Cardiac muscle cell (in vitro differentiated cells and primary cell): ENCODE results near the gene CD72. TPM values are rescaled to one million over a fixed set of nuclear protein-coding genes. Genes with fewer than 3 reads are reported as not detected.
A peak's percentile ranks its signal among the peaks of the same experiment; 100 is the strongest.

Experiments used
- DNase-seq, 2 donors: peaks; one replicate each; pipeline versions ENCODE4 v3.0.0 to v3.0.0-alpha.2; 2010 to 2017; ENCODE audit warnings: low read depth in 1 of 2, low spot score in 1 of 2
- H3K27ac ChIP-seq: fragments of 200-600 bp; sonication (generic); 2 replicates; pipeline ENCODE4 v1.5.1; 2016
- H3K27me3 ChIP-seq: fragments of 200-600 bp; sonication (generic); 2 replicates; pipeline ENCODE4 v1.6.0; 2016; ENCODE audit warnings: control low read depth
- H3K36me3 ChIP-seq: fragments of 200-600 bp; sonication (generic); 2 replicates; pipeline ENCODE4 v1.5.1; 2016; ENCODE audit warnings: control low read depth
- H3K4me1 ChIP-seq: fragments of 200-600 bp; sonication (generic); 2 replicates; pipeline ENCODE4 v1.8.1; 2017; ENCODE audit warnings: low read depth, mild to moderate bottlenecking, mixed run types
- H3K4me3 ChIP-seq: fragments of 200-600 bp; sonication (generic); 2 replicates; pipeline ENCODE4 v1.5.1; 2016; ENCODE audit warnings: mild to moderate bottlenecking
- H3K9me3 ChIP-seq: fragments of 200-600 bp; sonication (generic); 2 replicates; pipeline ENCODE4 v1.5.1; 2017; ENCODE audit warnings: low read depth, mild to moderate bottlenecking, control low read depth
- CTCF ChIP-seq: IDR thresholded peaks from 2 replicates; pipeline ENCODE4 v1.5.1; 2012; ENCODE audit warnings: low read depth, mild to moderate bottlenecking, low read length
- polyA plus RNA-seq: library from polyadenylated mRNA; unstranded; fragments of >200 nt; fragmentation: Nextera tagmentation; extraction: Ambion mirVana; gene quantifications from 2 replicates; pipeline ENCODE4 v1.2.1, GENCODE V29; 2016
- total RNA-seq: library from RNA; depleted of rRNA; stranded (reverse); fragments of >200 nt; gene quantifications from 2 replicates; pipeline ENCODE4 v1.2.3, GENCODE V29; 2016

Gene CD72
- 1.4 and 5.1 TPM in 2 replicates for total RNA-seq
- polyA plus RNA-seq = 2.3 and 12.3 TPM in 2 replicates

GRCh38 chr9:35618325-35618727 is at the start of gene CD72:
TSS of gene CD72 (minus strand) at chr9:35618413. CDS start at chr9:35618303, 110 bp downstream.
- Histone ChIP-seq H3K36me3 (no peaks in the 10 kb centered on the region), H3K4me3 (peak within 1 kb of the TSS; percentile 28), H3K27me3 (peaks cover 42% of the 10 kb centered on the region), H3K4me1 (no peaks in the 10 kb centered on the region), H3K27ac (no peak within 1 kb of the TSS), H3K9me3 (no peaks in the 10 kb centered on the region)
- no peak for DNase-seq
- no peak for TF ChIP-seq CTCF

- Histone ChIP-seq H3K4me3 (no peak overlapping the region), H3K4me1 (no peaks in the 10 kb centered on the region), H3K36me3 (no peaks in the 10 kb centered on the region), H3K27me3 (no peaks in the 10 kb centered on the region), H3K27ac (no peak overlapping the region), H3K9me3 (no peaks in the 10 kb centered on the region)
- no peak for DNase-seq
- no peak for TF ChIP-seq CTCF
These were observed 49.7 kb upstream of the CD72 start for GRCh38 chr9:35667939-35668338.

GRCh38 chr9:35666549-35666948 is 48.3 kb upstream of the CD72 start:
- H3K9me3 ChIP-seq = no peaks in the 10 kb centered on the region
- H3K4me1 ChIP-seq = peaks cover 4% of the 10 kb centered on the region
- DNase-seq = no peak
- no peak overlapping the region for H3K4me3 ChIP-seq
- TF ChIP-seq CTCF = no peak
- no peak overlapping the region for H3K27ac ChIP-seq
- no peaks in the 10 kb centered on the region for H3K27me3 ChIP-seq
- no peaks in the 10 kb centered on the region for H3K36me3 ChIP-seq

- no peaks in the 10 kb centered on the region for H3K9me3 ChIP-seq
- H3K27me3 ChIP-seq = no peaks in the 10 kb centered on the region
- no peak overlapping the region for H3K27ac ChIP-seq
- no peaks in the 10 kb centered on the region for H3K36me3 ChIP-seq
- H3K4me1 ChIP-seq = peaks cover 9% of the 10 kb centered on the region
- H3K4me3 ChIP-seq = no peak overlapping the region
- TF ChIP-seq CTCF = no peak
- DNase-seq = peak in 1 of 2 donors; percentile 75
These were observed 47.8 kb upstream of the CD72 start for GRCh38 chr9:35666045-35666444.

- no peaks in the 10 kb centered on the region for H3K27me3 ChIP-seq
- H3K36me3 ChIP-seq = no peaks in the 10 kb centered on the region
- H3K9me3 ChIP-seq = no peaks in the 10 kb centered on the region
- peaks cover 12% of the 10 kb centered on the region for H3K4me1 ChIP-seq
- no peak for DNase-seq
- H3K4me3 ChIP-seq = peak overlapping the region; percentile 47
- H3K27ac ChIP-seq = no peak overlapping the region
- no peak for TF ChIP-seq CTCF
These were observed 47.2 kb upstream of the CD72 start for GRCh38 chr9:35665471-35665818.
